H1 (cell line): ENCODE data around the gene MYO5B. TPM values are rescaled to one million over a fixed set of nuclear protein-coding genes. Genes with fewer than 3 reads are reported as not detected.

Source experiments
- CTCF ChIA-PET: fragments of 300-600 bp; sonication (Branson Sonifier 250); formaldehyde crosslinking; loops from one replicate; lab custom pipeline; 2021; ENCODE audit not compliant: partially characterized antibody; lab: Charles Lee
- POLR2A ChIA-PET: fragments of 300-600 bp; sonication (Branson Sonifier 250); formaldehyde crosslinking; loops from one replicate; lab custom pipeline; 2021; ENCODE audit warnings: inconsistent platforms; ENCODE audit not compliant: partially characterized antibody; lab: Charles Lee
- DNase-seq, 2 experiments: peaks; one replicate each; pipeline versions ENCODE4 v3.0.0 to v3.0.0-alpha.2; 2010 to 2022; ENCODE audit warnings: low spot score in 2 of 2, low read depth in 1 of 2, mixed read lengths in 1 of 2
- FAIRE-seq: peaks from 2 replicates; lab custom pipeline; 2011; peaks lifted over from hg19 to GRCh38; lab: Jason Lieb, UNC
- H2AFZ ChIP-seq: 2 replicates; pipeline ENCODE4 v1.8.1; 2012; ENCODE audit warnings: low read length, inconsistent platforms
- H2AK5ac ChIP-seq: 2 replicates; pipeline ENCODE4 v1.6.1; 2013; ENCODE audit warnings: low read depth, low read length
- H2BK120ac ChIP-seq: replicated peaks from 2 replicates; pipeline ENCODE3; 2013; ENCODE audit warnings: low read depth, low read length, inconsistent platforms
- H2BK12ac ChIP-seq: 2 replicates; pipeline ENCODE4 v1.6.1; 2013; ENCODE audit warnings: low read depth, low read length
- H2BK15ac ChIP-seq: 2 replicates; pipeline ENCODE4 v1.6.1; 2013; ENCODE audit warnings: low read length
- H2BK20ac ChIP-seq: 2 replicates; pipeline ENCODE4 v1.6.1; 2013; ENCODE audit warnings: low read length
- H2BK5ac ChIP-seq: 2 replicates; pipeline ENCODE4 v1.6.1; 2013; ENCODE audit warnings: low read depth, low read length
- H3K14ac ChIP-seq: 2 replicates; pipeline ENCODE4 v1.6.1; 2013; ENCODE audit warnings: inconsistent platforms; ENCODE audit not compliant: insufficient read length
- H3K18ac ChIP-seq: 2 replicates; pipeline ENCODE4 v1.6.1; 2013; ENCODE audit warnings: low read length; ENCODE audit errors: extremely low read depth
- H3K23ac ChIP-seq: 2 replicates; pipeline ENCODE4 v1.6.1; 2013; ENCODE audit warnings: inconsistent platforms; ENCODE audit not compliant: insufficient read length
- H3K23me2 ChIP-seq: 2 replicates; pipeline ENCODE4 v1.6.1; 2013; ENCODE audit warnings: low read depth, low read length
- H3K27ac ChIP-seq: 2 replicates; pipeline ENCODE4 v1.6.1; 2011; ENCODE audit warnings: low read depth, low read length, inconsistent platforms
- H3K27me3 ChIP-seq, 4 experiments: replicated peaks in 1 of 4; 1 replicate in 1 of 4; 2 replicates in 3 of 4; pipeline versions ENCODE4 v1.6.1 to v1.8.1; 2011 to 2013; ENCODE audit warnings: low read length in 3 of 4, mild to moderate bottlenecking in 3 of 4, inconsistent platforms in 2 of 4, mixed read lengths in 2 of 4, moderate library complexity in 1 of 4; ENCODE audit not compliant: control insufficient read depth in 3 of 4, insufficient read depth in 3 of 4; ENCODE audit errors: extremely low read depth in 1 of 4
- H3K36me3 ChIP-seq, 4 experiments: 2 replicates each; pipeline versions ENCODE4 v1.6.1 to v1.8.1; 2011 to 2013; ENCODE audit warnings: mild to moderate bottlenecking in 4 of 4, low read length in 3 of 4, moderate library complexity in 2 of 4, control low read depth in 1 of 4, inconsistent platforms in 1 of 4; ENCODE audit not compliant: insufficient read depth in 4 of 4, control insufficient read depth in 2 of 4
- H3K4ac ChIP-seq: replicated peaks from 2 replicates; pipeline ENCODE3; 2013; ENCODE audit warnings: low read length, low read depth, mixed read lengths, inconsistent platforms; ENCODE audit not compliant: insufficient read length
- H3K4me1 ChIP-seq, 4 experiments: replicated peaks in 1 of 4; 1 replicate in 1 of 4; 2 replicates in 3 of 4; pipeline versions ENCODE4 v1.6.1 to v1.8.1; 2011 to 2013; ENCODE audit warnings: low read length in 3 of 4, inconsistent platforms in 2 of 4, mixed read lengths in 1 of 4; ENCODE audit not compliant: insufficient read depth in 4 of 4, control insufficient read depth in 3 of 4
- H3K4me2 ChIP-seq, 2 experiments: 2 replicates each; pipeline versions ENCODE4 v1.6.1 to v1.8.1; 2011 to 2013; ENCODE audit warnings: low read depth in 2 of 2, low read length in 2 of 2, control low read depth in 1 of 2, inconsistent platforms in 1 of 2, mild to moderate bottlenecking in 1 of 2; ENCODE audit not compliant: insufficient read depth in 1 of 2
- H3K4me3 ChIP-seq, 4 experiments: fragments of 200-600, 300-600 bp in 1 of 4; sonication (generic), shearing (Covaris generic), sonication (Bioruptor Twin) in 1 of 4; 2 replicates each; pipeline versions ENCODE4 v1.5.1 to v1.8.1; 2011 to 2016; ENCODE audit warnings: low read length in 4 of 4, low read depth in 3 of 4, control low read depth in 2 of 4, inconsistent platforms in 2 of 4, mild to moderate bottlenecking in 2 of 4, mixed read lengths in 1 of 4, moderate library complexity in 1 of 4; ENCODE audit not compliant: insufficient read depth in 2 of 4; ENCODE audit errors: extremely low read depth in 1 of 4
- H3K56ac ChIP-seq: replicated peaks from 2 replicates; pipeline ENCODE3; 2013; ENCODE audit warnings: low read depth, mild to moderate bottlenecking, mixed read lengths, low read length, inconsistent platforms; ENCODE audit not compliant: insufficient read length
- H3K79me1 ChIP-seq: 2 replicates; pipeline ENCODE4 v1.6.1; 2013; ENCODE audit warnings: low read depth, low read length, control low read depth
- H3K79me2 ChIP-seq, 2 experiments: 2 replicates each; pipeline versions ENCODE4 v1.6.1 to v1.8.1; 2012 to 2013; ENCODE audit warnings: low read length in 2 of 2, mild to moderate bottlenecking in 2 of 2, inconsistent platforms in 1 of 2; ENCODE audit not compliant: insufficient read depth in 2 of 2, control insufficient read depth in 1 of 2
- H3K9ac ChIP-seq, 4 experiments: replicated peaks in 1 of 4; 1 replicate in 1 of 4; 2 replicates in 3 of 4; pipeline versions ENCODE4 v1.6.1 to v1.8.1; 2011 to 2013; ENCODE audit warnings: low read depth in 3 of 4, low read length in 3 of 4, control low read depth in 2 of 4, mild to moderate bottlenecking in 2 of 4, moderate library complexity in 2 of 4, inconsistent platforms in 1 of 4; ENCODE audit errors: extremely low read depth in 1 of 4
- H3K9me3 ChIP-seq, 2 experiments: 2 replicates each; pipeline versions ENCODE4 v1.6.1 to v1.8.1; 2012 to 2013; ENCODE audit warnings: mild to moderate bottlenecking in 2 of 2, moderate library complexity in 2 of 2, control low read depth in 1 of 2, inconsistent platforms in 1 of 2, low read depth in 1 of 2, low read length in 1 of 2, mixed read lengths in 1 of 2; ENCODE audit not compliant: insufficient read depth in 2 of 2
- H4K20me1 ChIP-seq, 2 experiments: replicated peaks in 1 of 2; 2 replicates each; pipeline versions ENCODE3 to v1.8.1; 2011 to 2013; ENCODE audit warnings: inconsistent platforms in 2 of 2, low read length in 2 of 2, mild to moderate bottlenecking in 1 of 2; ENCODE audit not compliant: insufficient read depth in 2 of 2, control insufficient read depth in 1 of 2
- H4K5ac ChIP-seq: 2 replicates; pipeline ENCODE4 v1.6.1; 2013; ENCODE audit warnings: low read length, low read depth, mixed read lengths, inconsistent platforms; ENCODE audit not compliant: insufficient read length
- H4K8ac ChIP-seq: 2 replicates; pipeline ENCODE4 v1.8.0; 2013; ENCODE audit warnings: mild to moderate bottlenecking, moderate library complexity, low read length, inconsistent platforms; ENCODE audit not compliant: insufficient read depth; ENCODE audit errors: extremely low read depth
- H4K91ac ChIP-seq: replicated peaks from 2 replicates; pipeline ENCODE3; 2013; ENCODE audit warnings: low read length, mixed read lengths, inconsistent platforms; ENCODE audit not compliant: insufficient read length
- ASH2L ChIP-seq: fragments of 200-600, 300-600 bp; sonication (generic); IDR thresholded peaks from one replicate; pipeline ENCODE4 v1.7.1; 2017; ENCODE audit warnings: low read length
- CBX8 ChIP-seq: fragments of 300-800, 300-1000 bp; sonication (generic); IDR thresholded peaks from 2 replicates; pipeline ENCODE4 v1.7.1; 2016; ENCODE audit warnings: low read depth, low read length, borderline replicate concordance
- CREB1 ChIP-seq: IDR thresholded peaks from 2 replicates; pipeline ENCODE4 v1.6.1; 2012; ENCODE audit warnings: inconsistent platforms
- EGR1 ChIP-seq: IDR thresholded peaks from 2 replicates; pipeline ENCODE4 v1.6.1; 2011; ENCODE audit warnings: low read depth, low read length, borderline replicate concordance
- GABPA ChIP-seq: IDR thresholded peaks from 2 replicates; pipeline ENCODE4 v1.6.1; 2011; ENCODE audit warnings: mild to moderate bottlenecking, low read length, moderate library complexity, borderline replicate concordance; ENCODE audit not compliant: insufficient read depth
- GTF2F1 ChIP-seq: IDR thresholded peaks from 2 replicates; pipeline ENCODE4 v1.6.1; 2012; ENCODE audit warnings: low read depth, low read length, improper control_type of control experiment, borderline replicate concordance
- JUN ChIP-seq: IDR thresholded peaks from 2 replicates; pipeline ENCODE4 v1.6.1; 2011; ENCODE audit warnings: low read depth, mild to moderate bottlenecking, improper control_type of control experiment, low read length
- JUND ChIP-seq: IDR thresholded peaks from 2 replicates; pipeline ENCODE4 v1.6.1; 2011; ENCODE audit warnings: mild to moderate bottlenecking, improper control_type of control experiment, low read length
- KDM4A ChIP-seq: IDR thresholded peaks from one replicate; pipeline ENCODE4 v1.7.1; 2012; ENCODE audit warnings: low read depth, mild to moderate bottlenecking, moderate library complexity, low read length, inconsistent platforms; ENCODE audit not compliant: severe bottlenecking
- MAFK ChIP-seq: IDR thresholded peaks from 2 replicates; pipeline ENCODE4 v1.6.1; 2012; ENCODE audit warnings: low read depth, mild to moderate bottlenecking, improper control_type of control experiment, low read length
- TCF12 ChIP-seq: IDR thresholded peaks from 2 replicates; pipeline ENCODE4 v1.6.1; 2011; ENCODE audit warnings: low read depth, mild to moderate bottlenecking, low read length
- WGBS, 2 experiments: shearing (Covaris generic) in 1 of 2; methylation state at CpG; one replicate each; pipeline versions ENCODE4 v1.1.6 to v1.1.7; 2013 to 2015; ENCODE audit warnings: low lambda C conversion rate in 2 of 2, mixed read lengths in 2 of 2, inconsistent platforms in 1 of 2, low coverage in 1 of 2, missing lambda C conversion rate in 1 of 2; ENCODE audit not compliant: insufficient replicate concordance in 2 of 2, insufficient coverage in 1 of 2, insufficient read length in 1 of 2; ENCODE audit errors: extremely low coverage in 1 of 2, missing lambda C conversion rate in 1 of 2; 5-methylcytosine and 5-hydroxymethylcytosine counted together
- polyA plus RNA-seq, 7 experiments: library from polyadenylated mRNA; depleted of rRNA in 3 of 7; stranded (reverse) in 5 of 7; unstranded in 2 of 7; fragments of >200 nt in 5 of 7; fragments of 200-250 nt in 2 of 7; gene quantifications; 1 replicate in 5 of 7; 2 replicates in 1 of 7; 4 replicates in 1 of 7; pipeline versions ENCODE4 v1.2.1 to v1.2.3, GENCODE V29; 2011 to 2013; ENCODE audit warnings: missing spikeins in 2 of 7, mixed read lengths in 2 of 7
- total RNA-seq: library from RNA; stranded (reverse); fragmentation: NEBNext Ultra II Directional; extraction: Animal tissue kit (Norgen Biotek cat#: 25700); gene quantifications from 2 replicates; pipeline ENCODE4 v1.2.1, GENCODE V29; 2021

MYO5B gene
- total and polyA plus RNA-seq, 2 of the 8 experiments (the other 6 are each of a cell fraction or from before 2014, with no cell fraction given), result 6.4 to 7.7 TPM

GRCh38 chr18:49922228-49922627 is 272.7 kb downstream of the MYO5B start:
- DNase-seq, result no peak
- CTCF ChIA-PET, result interaction anchor here (1.2 to 1.6 kb wide), 2 partner anchors 11 to 12 kb away, joined by 3 to 4 read pairs; no protein-coding TSS in a partner anchor

More at GRCh38 chr18:49922228-49922627, 272.7 kb downstream of the MYO5B start:
- H2AFZ ChIP-seq, result no peak overlapping the region
- H3K14ac ChIP-seq, result no peak overlapping the region
- no peak overlapping the region for H3K56ac ChIP-seq
- H2BK120ac ChIP-seq, result no peak overlapping the region
- H3K4me3 ChIP-seq, result no peak overlapping the region
- POLR2A ChIA-PET, result no interaction called here
- no peak overlapping the region for H4K91ac ChIP-seq
- no peak overlapping the region for H2BK12ac ChIP-seq
- no peak overlapping the region for H2BK20ac ChIP-seq
- no peak overlapping the region for H4K8ac ChIP-seq
- H2BK5ac ChIP-seq, result no peak overlapping the region
- H3K36me3 ChIP-seq, result no peaks in the 10 kb centered on the region
- no peak overlapping the region for H2BK15ac ChIP-seq
- no peak for FAIRE-seq
- no peaks in the 10 kb centered on the region for H3K27me3 ChIP-seq
- no peak overlapping the region for H3K4ac ChIP-seq
- TF ChIP-seq GTF2F1 (no peak), CREB1 (no peak), TCF12 (no peak), EGR1 (no peak), ASH2L (no peak), KDM4A (no peak), MAFK (no peak), JUN (no peak), CBX8 (no peak), JUND (no peak), GABPA (no peak)
- no peak overlapping the region for H3K27ac ChIP-seq
- H3K79me2 ChIP-seq, result no peaks in the 10 kb centered on the region
- no peak overlapping the region for H3K18ac ChIP-seq
- no peaks in the 10 kb centered on the region for H3K4me1 ChIP-seq
- H3K9ac ChIP-seq, result no peak overlapping the region
- H3K4me2 ChIP-seq, result no peak overlapping the region
- H3K23me2 ChIP-seq, result no peaks in the 10 kb centered on the region
- H3K79me1 ChIP-seq, result no peaks in the 10 kb centered on the region
- no peak overlapping the region for H3K23ac ChIP-seq
- peaks cover 0 to 4% of the 10 kb centered on the region in 2 experiments; a peak in 1 of 4 replicates for H3K9me3 ChIP-seq
- 86% methylated on average over 2 of the region's 2 CpGs; no CpG with 5 or more reads in 1 of the 2 experiments for WGBS, 2 experiments
- H4K5ac ChIP-seq, result no peak overlapping the region
- no peaks in the 10 kb centered on the region for H4K20me1 ChIP-seq
- H2AK5ac ChIP-seq, result no peak overlapping the region
